HG03520 (cell line): ENCODE measurements around the gene NTMT1.
"Not testable (repeated sequence)": the region's sequence is repeated elsewhere in the genome, so short reads cannot be mapped to it uniquely, and the experiment has no call there.

Experiments used
- ATAC-seq: cut with Tn5 transposase; IDR thresholded peaks from one replicate; pipeline ENCODE4 v1.9.1; 2021; ENCODE audit warnings: mild to moderate bottlenecking, moderate library complexity; ENCODE audit not compliant: unreplicated experiment

NTMT1 gene

GRCh38 chr9:129635099-129636065 is 9.4 kb downstream of the NTMT1 start:
- no peak for ATAC-seq

GRCh38 chr9:129636343-129636742 is 10.4 kb downstream of the NTMT1 start:
- ATAC-seq, result not testable (repeated sequence)

DNA sequence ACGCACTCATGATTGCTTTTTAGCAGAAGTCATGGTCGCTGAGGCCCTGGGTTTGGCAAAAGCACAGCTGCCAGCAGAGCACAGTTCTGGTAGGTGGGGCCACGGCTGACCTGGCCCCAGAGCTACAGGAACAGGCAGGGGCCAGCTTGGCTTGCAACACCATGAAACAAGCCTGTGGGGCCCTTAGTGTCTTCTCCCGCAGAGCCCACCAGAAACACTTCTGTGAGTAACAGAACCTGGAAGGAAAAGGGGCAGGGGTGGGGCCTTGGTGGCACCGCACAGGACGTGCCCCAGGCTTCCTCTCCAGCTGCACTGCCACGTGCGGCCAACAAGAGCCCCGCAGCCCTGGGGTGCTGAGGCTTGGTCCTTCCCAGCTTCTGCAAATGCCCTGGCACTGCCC is 11.1 kb downstream of the NTMT1 start:
- ATAC-seq, result no peak

DNA sequence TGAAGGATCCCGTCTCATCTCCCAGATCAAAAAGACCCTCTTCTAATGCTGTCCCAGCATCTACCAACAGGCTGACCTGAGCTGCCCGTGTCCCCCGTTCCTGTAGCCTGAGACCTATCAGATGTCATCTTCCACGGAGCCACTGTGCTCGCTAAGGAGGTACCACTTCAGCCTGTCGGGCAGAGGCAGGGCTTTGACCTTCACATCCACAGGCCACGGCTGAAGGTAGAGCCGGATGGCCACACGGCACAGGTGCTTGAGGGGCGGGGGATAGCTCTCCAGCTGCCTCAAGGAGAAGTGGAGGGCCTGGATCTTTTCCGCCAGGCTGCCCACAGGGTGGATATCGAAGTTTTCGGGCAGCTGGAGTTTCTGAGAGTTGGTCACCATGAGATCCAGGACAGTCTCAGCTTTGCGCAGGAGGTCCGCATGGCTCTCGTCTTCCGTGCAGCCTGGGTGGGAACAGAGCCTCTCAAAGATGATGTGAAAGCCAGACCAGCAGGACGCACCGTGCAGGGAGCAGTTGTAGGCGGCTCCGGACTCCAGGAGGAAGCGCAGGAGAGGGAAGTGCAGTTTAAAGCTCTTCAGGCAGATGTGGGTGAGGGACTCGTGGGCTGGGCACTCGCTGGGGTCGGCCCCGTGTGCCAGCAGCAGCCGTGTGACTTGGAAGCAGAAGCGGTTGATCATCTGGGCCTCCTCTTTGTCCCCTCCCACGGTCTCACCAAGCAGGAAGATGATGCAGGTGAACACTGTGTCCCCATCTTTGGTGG is 11.9 kb downstream of the NTMT1 start:
- ATAC-seq, result no peak

DNA sequence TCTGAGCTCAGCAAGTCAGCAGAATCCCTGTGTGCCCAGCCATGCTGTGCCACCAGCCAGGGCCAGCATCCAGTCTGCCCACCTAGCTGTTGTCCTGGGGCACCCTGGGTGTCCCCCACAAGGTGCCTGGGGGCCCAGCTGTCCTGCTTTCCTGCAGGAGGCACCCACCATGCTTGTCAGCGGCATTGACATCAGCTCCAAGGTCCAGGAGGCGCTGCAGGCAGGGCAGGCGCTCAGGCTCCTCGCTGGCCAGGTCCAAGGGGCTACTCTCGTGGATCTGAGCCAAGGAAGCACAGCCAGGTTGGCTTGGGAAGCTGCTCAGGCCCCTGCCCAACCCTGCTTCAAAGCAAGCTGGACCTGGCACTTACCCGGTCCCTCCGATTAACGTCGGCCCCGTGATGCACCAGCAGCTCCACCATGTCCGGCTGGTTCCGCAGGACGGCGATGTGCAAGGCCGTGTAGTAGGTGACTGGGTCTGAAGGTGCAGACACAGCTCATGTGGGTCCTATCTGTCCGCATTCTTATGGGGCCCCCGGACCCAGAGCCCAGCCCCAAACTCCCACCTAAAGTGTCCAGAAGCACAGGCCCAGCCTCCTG is 13.2 kb downstream of the NTMT1 start:
- no peak for ATAC-seq

GRCh38 chr9:129639756-129640085 is 13.8 kb downstream of the NTMT1 start:
- no peak for ATAC-seq

- ATAC-seq, result no peak
Observed at GRCh38 chr9:129640086-129640870, 14.3 kb downstream of the NTMT1 start.

- ATAC-seq, result no peak
Observed at GRCh38 chr9:129640871-129641749, 15.1 kb downstream of the NTMT1 start.

DNA sequence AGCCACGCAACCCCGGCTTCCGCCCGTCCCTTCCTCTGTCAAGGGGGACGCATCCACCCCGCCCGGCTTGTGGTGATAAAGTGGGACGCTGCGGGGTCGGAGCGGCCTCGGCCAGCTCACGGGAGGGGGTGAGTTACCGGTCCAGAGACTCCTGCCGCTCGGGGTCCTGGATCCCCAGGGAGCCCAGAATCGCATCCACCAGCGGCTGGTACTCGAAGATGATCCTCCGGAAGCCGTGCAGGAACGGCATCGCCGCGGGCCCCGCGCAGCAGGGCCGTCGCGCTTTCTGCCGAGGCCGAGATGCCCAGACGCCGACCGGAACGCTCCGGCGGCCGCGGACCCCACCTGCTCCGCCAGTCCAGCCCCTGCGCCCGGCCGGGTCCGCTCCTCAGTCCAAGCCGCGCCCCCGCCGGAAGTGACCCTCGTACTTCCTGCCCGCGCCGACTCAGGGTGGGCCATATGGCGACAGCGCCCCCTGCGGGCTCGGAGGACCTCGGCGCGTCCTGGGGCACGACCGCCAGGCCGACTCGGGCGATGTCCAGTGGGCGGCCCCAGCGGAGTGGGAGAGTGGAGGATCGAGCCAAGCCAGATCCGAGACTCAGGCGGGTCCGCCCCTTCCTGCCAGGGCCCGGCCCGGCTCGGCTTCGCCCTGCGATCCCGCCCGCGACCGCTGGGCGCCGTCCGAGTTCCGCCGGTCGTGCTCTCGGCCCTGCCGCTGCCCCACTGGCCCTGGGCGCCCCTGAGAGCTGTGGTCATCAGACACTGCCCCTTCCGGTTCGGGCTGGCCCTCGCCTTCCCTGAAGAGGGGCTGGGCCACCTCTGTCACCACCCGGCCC is 16.0 kb downstream of the NTMT1 start, which contains the start of gene ASB6:
Gene ASB6 (minus strand): TSS at position 402 of the 836 bp plus-strand sequence. CDS start 152 bp downstream, at position 250.
- ATAC-seq, result peak; percentile 77

DNA sequence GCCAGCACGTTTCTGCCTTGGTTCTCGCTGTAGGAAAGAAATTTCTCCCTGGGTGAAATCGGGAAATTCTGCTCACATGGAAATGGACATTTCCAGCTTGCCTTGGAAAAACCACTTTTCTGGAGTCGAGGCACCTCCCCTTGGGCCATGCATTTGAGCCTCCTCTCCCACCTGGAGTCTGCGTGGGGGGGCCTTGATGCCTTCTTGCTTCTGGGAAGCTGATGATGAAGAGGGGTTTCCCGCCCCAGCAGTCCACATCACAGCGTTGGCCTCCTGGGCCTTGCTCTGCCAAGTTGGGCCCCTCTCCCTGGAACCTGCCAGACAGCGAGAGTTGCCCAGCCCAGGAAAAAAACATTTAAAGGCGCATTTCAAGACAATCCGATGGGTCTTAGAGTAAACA is 17.7 kb downstream of the NTMT1 start:
- ATAC-seq, result no peak

DNA sequence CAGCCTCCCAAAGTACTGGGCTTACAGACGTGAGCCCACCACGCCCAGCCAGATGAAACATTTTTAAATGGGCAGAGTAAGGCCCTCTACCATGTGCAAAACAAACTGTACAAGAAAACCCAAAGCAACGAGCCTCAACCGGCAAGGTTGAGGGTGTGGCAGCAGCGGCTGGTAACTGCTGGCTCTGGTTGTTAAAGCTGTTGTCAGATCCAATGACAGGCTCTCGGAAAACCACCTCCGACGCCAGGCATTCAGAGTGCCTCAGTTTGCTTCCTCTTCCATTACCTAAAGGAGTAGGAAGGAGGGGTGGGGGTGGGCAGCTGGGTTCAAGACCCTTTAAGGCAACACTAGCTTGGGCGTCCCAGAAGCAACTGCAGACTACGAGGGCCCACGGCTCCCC is 18.4 kb downstream of the NTMT1 start:
- no peak for ATAC-seq

DNA sequence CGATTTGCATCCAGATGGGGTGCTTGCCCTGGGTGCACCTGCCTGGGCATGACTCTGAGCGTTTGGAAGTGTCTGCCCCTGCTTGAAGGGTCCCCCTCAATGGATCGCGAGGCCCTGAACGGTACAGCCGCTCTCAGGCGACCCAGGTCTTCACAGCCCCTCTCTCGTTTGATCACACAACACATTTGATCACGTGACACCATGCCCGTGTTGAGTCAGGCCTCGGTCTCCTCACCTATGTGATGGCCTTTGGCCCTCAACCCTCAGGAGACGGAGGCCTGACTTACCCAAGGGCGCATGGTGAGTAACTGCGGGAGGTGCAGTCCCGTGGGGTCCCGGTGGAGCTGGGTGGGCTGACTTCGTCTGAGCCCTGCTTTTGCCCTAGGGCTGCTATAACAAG is 18.9 kb downstream of the NTMT1 start:
- no peak for ATAC-seq

DNA sequence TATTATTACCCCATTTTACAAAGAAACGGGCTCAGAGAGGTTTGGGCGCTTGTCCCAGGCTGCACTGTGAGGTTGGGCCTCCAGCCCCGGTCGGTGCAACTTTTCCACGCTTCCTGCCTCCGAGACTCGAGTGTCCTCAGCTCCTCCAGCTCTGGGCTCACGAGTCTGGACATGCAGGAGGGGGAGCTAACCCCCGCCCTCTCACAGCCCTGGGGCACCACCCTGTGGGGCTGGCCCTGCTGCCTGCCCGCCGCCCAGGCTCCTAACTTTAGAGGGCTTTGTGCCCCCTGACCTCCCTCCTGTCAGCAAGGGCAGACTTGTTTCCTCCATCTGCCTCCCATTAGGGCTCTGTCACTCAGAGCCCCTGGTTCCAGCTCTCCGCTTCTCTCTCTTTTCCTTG is 20.3 kb downstream of the NTMT1 start:
- ATAC-seq, result no peak

- no peak for ATAC-seq
Observed at GRCh38 chr9:129646654-129647053, 20.7 kb downstream of the NTMT1 start.

DNA sequence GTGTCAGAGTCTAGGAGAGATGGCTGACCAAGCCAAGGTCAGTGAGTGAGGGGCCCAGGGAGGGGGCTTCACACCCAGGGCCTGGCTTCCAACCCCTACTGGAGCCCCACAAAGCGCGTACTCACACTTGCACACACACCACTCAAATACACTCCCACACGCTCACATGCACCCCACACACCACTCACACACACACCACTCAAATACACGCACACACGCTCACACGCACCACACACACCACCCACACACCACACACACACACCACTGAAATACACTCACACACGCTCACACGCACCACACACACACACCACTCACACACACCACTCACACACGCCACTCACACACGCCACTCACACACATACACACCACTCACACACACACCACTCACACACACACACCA is 21.7 kb downstream of the NTMT1 start:
- no peak for ATAC-seq

- no peak for ATAC-seq
Observed at GRCh38 chr9:129648092-129648763, 22.3 kb downstream of the NTMT1 start.

GRCh38 chr9:129648764-129649115 is 22.8 kb downstream of the NTMT1 start:
- no peak for ATAC-seq
